Cardiac muscle cell (in vitro differentiated cells and primary cell): ENCODE results near the gene RNU5B-1. TPM values are rescaled to one million over a fixed set of nuclear protein-coding genes. Genes with fewer than 3 reads are reported as not detected.

Experiments
- DNase-seq, 2 donors: peaks; one replicate each; pipeline versions ENCODE4 v3.0.0 to v3.0.0-alpha.2; 2010 to 2017; ENCODE audit warnings: low read depth in 1 of 2, low spot score in 1 of 2
- H3K27ac ChIP-seq: fragments of 200-600 bp; sonication (generic); 2 replicates; pipeline ENCODE4 v1.5.1; 2016
- H3K27me3 ChIP-seq: fragments of 200-600 bp; sonication (generic); 2 replicates; pipeline ENCODE4 v1.6.0; 2016; ENCODE audit warnings: control low read depth
- H3K36me3 ChIP-seq: fragments of 200-600 bp; sonication (generic); 2 replicates; pipeline ENCODE4 v1.5.1; 2016; ENCODE audit warnings: control low read depth
- H3K4me1 ChIP-seq: fragments of 200-600 bp; sonication (generic); 2 replicates; pipeline ENCODE4 v1.8.1; 2017; ENCODE audit warnings: low read depth, mild to moderate bottlenecking, mixed run types
- H3K4me3 ChIP-seq: fragments of 200-600 bp; sonication (generic); 2 replicates; pipeline ENCODE4 v1.5.1; 2016; ENCODE audit warnings: mild to moderate bottlenecking
- H3K9me3 ChIP-seq: fragments of 200-600 bp; sonication (generic); 2 replicates; pipeline ENCODE4 v1.5.1; 2017; ENCODE audit warnings: low read depth, mild to moderate bottlenecking, control low read depth
- CTCF ChIP-seq: IDR thresholded peaks from 2 replicates; pipeline ENCODE4 v1.5.1; 2012; ENCODE audit warnings: low read depth, mild to moderate bottlenecking, low read length
- polyA plus RNA-seq: library from polyadenylated mRNA; unstranded; fragments of >200 nt; fragmentation: Nextera tagmentation; extraction: Ambion mirVana; gene quantifications from 2 replicates; pipeline ENCODE4 v1.2.1, GENCODE V29; 2016
- total RNA-seq: library from RNA; depleted of rRNA; stranded (reverse); fragments of >200 nt; gene quantifications from 2 replicates; pipeline ENCODE4 v1.2.3, GENCODE V29; 2016

The RNU5B-1 gene
- total and polyA plus RNA-seq, 2 experiments from 2014 or later, result not detected

GRCh38 chr15:65323071-65323511 is 18.6 kb downstream of the RNU5B-1 start:
- H3K4me1 ChIP-seq, result no peaks in the 10 kb centered on the region
- H3K9me3 ChIP-seq, result no peaks in the 10 kb centered on the region
- no peaks in the 10 kb centered on the region for H3K36me3 ChIP-seq
- no peak overlapping the region for H3K27ac ChIP-seq
- H3K4me3 ChIP-seq, result no peak overlapping the region
- H3K27me3 ChIP-seq, result no peaks in the 10 kb centered on the region
- DNase-seq, result peak; percentile 68 to 81
- no peak for TF ChIP-seq CTCF

GRCh38 chr15:65326117-65326526 is 21.6 kb downstream of the RNU5B-1 start:
- Histone ChIP-seq H3K9me3 (no peaks in the 10 kb centered on the region), H3K27me3 (no peaks in the 10 kb centered on the region), H3K4me1 (no peaks in the 10 kb centered on the region), H3K36me3 (no peaks in the 10 kb centered on the region), H3K27ac (peak overlapping the region; percentile 39), H3K4me3 (no peak overlapping the region)
- TF ChIP-seq CTCF, result no peak
- DNase-seq, result peak; percentile 52 to 55

GRCh38 chr15:65326818-65327217 is 22.3 kb downstream of the RNU5B-1 start:
- Histone ChIP-seq H3K27ac (no peak overlapping the region), H3K4me1 (no peaks in the 10 kb centered on the region), H3K9me3 (no peaks in the 10 kb centered on the region), H3K27me3 (no peaks in the 10 kb centered on the region), H3K4me3 (no peak overlapping the region), H3K36me3 (no peaks in the 10 kb centered on the region)
- no peak for DNase-seq
- no peak for TF ChIP-seq CTCF

- Histone ChIP-seq H3K27ac (no peak overlapping the region), H3K4me1 (no peaks in the 10 kb centered on the region), H3K4me3 (no peak overlapping the region), H3K9me3 (no peaks in the 10 kb centered on the region), H3K27me3 (no peaks in the 10 kb centered on the region), H3K36me3 (no peaks in the 10 kb centered on the region)
- no peak for TF ChIP-seq CTCF
- DNase-seq, result no peak
These were observed 23.3 kb downstream of the RNU5B-1 start for GRCh38 chr15:65327651-65328393.

- no peak for DNase-seq
These were observed 24.2 kb downstream of the RNU5B-1 start for GRCh38 chr15:65328506-65329287.

More at GRCh38 chr15:65328506-65329287, 24.2 kb downstream of the RNU5B-1 start:
- Histone ChIP-seq H3K9me3 (no peaks in the 10 kb centered on the region), H3K4me1 (peaks cover 2% of the 10 kb centered on the region), H3K4me3 (no peak overlapping the region), H3K27ac (no peak overlapping the region), H3K27me3 (no peaks in the 10 kb centered on the region), H3K36me3 (no peaks in the 10 kb centered on the region)
- TF ChIP-seq CTCF, result no peak
